GM18867 (cell line): ENCODE results near the gene FAM171A1.
A peak's percentile ranks its signal among the peaks of the same experiment; 100 is the strongest.

ENCODE experiments used
- ATAC-seq: cut with Tn5 transposase; IDR thresholded peaks from one replicate; pipeline ENCODE4 v1.9.1; 2021; ENCODE audit warnings: mild to moderate bottlenecking, moderate library complexity; ENCODE audit not compliant: unreplicated experiment

The FAM171A1 gene

DNA sequence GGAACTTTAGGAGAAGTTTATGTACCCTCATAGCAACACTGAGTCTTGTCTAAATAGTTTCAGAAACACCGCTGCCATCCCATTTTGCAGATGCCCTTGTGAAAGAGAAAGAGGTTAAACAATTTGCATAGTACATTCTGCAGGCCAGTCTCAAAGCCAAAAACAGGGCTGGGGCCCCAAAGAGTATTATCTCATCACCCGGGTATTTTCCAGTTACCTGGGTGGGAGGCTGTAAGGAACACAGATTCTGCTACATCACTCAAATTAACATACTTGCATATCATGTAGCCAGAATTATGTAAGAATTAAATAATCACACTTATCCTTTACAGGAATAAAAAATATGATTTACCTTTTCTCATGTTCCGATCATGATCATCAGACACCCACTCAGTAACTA, 3.1 kb upstream of the FAM171A1 start:
- ATAC-seq, result peak; percentile 74

DNA sequence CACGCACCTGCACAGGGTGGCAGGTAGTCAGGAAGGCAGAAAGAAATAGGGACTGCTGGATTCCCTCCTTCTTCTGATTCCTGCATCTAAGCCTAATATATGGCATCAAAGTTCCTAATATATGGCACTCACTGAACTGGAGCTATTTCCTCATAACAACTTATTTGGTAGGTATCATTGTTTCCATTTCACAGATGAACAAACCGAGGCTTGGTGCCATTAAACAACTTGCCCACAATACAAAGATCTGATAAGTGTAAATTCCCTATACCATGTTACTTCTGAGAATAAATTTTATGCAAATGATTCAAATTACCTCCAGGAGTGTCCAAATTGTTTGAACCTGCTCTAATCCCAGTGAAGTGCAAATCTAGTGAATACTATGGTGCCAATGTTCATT, 2.1 kb upstream of the FAM171A1 start:
- ATAC-seq, result no peak

GRCh38 chr10:15370212-15370855, 755 bp downstream of the FAM171A1 start:
- peak; percentile 20 for ATAC-seq

DNA sequence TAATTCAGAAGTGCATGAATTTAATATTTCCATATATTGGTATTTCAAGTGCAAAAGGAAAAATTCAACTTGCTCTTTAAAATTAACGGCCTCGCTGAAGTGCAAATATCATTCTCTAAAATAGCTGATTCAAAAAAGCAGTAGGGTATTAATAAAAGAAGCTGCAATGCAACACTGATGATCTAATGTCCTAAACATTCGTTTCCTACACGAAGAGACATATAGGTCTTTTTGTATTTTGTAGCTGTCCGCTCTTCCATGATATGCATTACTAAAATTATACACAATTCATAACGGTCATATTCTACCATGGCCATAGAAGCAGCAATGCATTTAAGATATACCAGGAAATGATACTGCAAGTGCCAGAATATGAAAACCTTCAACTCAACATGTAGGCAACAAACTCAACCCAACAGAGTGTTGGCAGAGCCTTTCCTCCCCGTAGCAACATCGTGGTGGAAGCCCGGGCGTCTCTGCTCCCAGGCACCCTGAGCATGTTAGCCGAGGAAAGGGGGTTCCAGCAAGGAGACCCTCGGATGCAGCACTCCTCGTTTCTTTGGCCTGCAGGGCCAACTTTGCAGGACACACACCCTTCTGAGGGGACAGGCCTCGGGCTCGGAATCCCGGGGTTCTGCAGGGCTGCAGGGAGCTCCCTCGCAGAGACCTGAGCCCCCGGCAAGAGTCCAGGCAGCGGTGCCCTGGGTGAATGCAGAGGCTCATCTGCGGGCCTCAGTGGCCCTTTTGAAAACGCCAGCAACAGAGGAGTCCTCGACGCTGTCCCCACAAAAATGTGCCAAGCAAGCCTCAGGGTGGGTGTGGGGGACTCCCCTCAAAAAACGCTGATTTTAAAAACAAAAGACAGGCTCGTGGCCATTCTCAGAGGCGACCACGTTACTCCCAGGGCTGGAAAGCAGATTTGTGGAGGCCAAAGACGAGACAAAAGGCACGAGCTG, 1.6 kb downstream of the FAM171A1 start:
- no peak for ATAC-seq

DNA sequence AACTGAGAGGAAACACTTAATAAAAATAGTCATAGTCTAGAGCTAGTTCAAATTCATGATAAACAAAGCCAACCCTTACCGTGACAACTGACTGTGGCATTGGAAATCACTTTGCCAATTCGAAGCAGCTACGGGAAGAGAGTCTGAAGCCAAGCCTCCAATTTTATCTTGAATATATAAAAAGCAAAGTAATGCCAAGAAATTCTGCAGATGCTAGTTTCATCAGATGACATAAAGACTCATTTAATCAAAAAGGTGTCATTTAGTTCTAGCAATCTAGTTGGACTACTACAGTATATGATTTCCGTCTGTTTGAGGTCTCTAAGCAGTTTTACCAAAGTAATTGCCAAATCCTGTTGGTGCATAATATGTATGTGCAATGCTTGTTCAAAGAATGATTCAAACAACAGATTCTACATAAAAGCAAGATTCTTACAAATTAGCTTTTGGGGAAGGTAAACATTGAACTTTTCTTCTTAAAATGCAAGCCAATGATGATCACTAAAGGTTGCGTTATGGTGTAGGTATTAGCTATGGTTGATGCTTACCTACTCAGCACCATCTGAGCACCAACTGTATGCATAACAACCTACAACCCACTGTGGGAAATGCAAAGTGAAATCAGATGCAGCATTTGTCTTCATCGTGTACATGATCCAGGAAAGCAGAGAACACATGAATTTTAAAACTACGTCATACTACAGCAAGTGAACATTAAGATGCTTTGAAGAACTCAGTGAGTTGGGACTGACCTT, 2.8 kb downstream of the FAM171A1 start:
- no peak for ATAC-seq

GRCh38 chr10:15367296-15368085, 3.6 kb downstream of the FAM171A1 start:
- ATAC-seq, result no peak

DNA sequence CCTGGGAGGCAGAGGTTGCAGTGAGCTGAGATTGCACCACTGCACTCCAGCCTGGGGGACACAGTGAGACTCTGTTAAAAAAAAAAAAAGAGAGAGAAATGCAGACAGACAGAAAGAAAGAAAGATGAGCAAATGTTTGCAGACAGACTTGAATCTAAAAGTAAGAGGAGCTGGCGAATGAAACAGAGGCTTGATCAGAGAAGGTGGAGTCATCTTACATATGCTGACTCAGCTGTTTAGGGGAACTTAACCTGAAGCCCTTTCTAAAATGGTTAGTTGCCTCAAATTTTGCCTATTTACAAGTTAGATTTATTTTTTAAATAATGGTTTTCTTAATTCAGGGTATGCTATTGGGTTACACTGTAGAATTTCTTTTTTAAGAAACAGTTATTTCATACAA, 5.4 kb downstream of the FAM171A1 start:
- ATAC-seq, result no peak

- ATAC-seq, result no peak
These were observed 7.1 kb downstream of the FAM171A1 start for GRCh38 chr10:15364001-15364400.

DNA sequence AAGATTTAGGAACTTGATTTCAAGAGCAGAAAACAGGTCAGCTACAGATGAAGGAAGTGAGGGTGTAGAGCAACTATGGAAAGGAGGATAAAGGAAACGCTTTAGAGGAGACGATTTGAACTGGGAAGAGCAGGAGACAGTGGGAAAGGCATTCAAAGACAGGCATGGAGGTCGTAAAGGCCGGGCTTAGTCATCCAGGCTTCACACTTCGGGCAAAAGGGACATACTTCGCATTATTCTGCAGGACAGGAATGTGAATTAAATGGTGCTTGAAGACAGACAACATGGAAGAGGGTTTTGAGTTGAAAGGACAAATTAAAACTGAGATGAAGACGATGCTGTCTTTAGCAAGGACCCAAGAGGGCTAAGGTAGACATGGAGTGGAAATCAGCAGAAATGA, 8.1 kb downstream of the FAM171A1 start:
- ATAC-seq, result no peak

- ATAC-seq, result no peak
These were observed 10.0 kb downstream of the FAM171A1 start for GRCh38 chr10:15361131-15361530.

DNA sequence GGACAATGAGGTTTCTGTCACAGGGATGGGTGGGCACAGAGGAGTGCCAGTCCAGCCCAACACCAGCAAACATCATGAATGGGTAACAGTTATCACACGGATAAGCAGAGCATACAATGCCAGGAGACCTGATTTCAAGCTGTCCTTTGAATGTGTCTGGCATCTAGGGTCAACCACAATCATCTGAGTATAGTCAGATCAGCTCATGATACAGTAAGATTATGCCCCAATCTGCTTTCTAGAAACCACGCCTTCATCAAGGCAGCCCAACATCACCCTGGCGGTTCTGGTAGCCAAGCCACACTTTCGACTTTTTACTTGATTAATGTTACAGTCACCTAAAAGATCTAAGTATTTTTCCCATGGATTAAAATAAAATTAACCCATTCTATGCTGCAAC, 10.5 kb downstream of the FAM171A1 start:
- ATAC-seq, result no peak

DNA sequence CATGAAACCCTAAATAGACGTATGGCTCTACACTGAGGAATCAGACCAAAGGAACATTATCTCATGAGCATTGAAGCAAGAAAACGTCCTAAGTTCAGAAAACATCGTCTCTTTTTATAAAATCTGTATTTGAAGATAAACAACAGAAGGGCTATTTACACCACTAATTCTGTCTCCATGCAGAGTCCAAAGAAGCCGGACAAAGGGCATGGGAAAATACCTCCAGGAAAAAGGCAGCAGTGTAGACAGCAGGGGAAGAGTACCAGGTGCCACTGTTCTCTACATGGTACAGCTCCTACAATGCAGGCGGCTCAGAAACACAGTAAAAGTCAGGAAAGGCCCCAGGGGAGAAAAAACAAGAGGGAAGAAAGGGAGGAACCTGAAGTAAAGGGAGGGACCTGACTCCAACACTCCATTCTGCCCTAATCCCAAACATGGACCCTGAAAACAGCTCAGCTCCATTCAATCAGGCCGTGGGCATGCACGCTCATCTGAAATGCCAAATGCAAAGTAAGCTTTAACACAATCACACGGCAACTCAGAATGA, 17.5 kb downstream of the FAM171A1 start:
- ATAC-seq, result no peak

- ATAC-seq, result no peak
These were observed 18.3 kb downstream of the FAM171A1 start for GRCh38 chr10:15352836-15353235.

DNA sequence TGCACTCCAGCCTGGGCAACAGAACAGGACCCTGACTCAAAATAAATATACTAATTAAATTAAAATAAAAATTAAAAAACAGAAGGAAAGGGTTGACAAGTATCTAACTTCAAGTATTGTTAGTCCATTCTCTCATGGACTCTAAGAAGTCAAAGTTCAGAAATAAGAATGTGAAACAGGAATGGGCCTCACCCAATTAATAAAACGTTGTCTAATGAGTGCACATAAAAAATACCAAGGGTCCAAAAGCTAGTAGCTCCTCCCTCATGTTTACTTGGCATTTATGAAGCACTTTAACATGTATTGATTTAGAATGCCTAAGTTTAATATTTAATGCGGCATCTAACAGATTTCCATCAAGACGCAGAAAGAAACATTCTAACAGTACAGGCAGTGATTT, 18.9 kb downstream of the FAM171A1 start:
- ATAC-seq, result no peak

- ATAC-seq, result no peak
These were observed 19.8 kb downstream of the FAM171A1 start for GRCh38 chr10:15351099-15351820.

DNA sequence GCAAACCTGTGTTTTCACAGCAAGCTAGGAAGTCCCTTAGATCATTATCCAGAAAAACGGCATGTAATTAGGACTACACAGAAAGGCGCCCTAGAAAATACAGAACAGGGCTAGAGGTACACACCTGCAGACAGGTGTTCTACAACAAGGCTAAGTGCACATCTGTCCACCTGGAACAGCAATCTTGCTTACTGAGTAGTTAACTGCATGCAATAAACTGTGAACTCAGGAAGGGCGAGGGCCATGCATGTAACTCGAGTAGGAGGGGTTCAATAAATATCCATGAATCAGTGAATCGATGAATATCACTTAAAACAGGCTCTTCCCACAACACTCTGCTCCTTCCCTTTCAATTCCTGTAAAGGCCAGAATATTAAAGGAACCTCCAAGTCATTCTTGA, 22.0 kb downstream of the FAM171A1 start:
- ATAC-seq, result no peak

DNA sequence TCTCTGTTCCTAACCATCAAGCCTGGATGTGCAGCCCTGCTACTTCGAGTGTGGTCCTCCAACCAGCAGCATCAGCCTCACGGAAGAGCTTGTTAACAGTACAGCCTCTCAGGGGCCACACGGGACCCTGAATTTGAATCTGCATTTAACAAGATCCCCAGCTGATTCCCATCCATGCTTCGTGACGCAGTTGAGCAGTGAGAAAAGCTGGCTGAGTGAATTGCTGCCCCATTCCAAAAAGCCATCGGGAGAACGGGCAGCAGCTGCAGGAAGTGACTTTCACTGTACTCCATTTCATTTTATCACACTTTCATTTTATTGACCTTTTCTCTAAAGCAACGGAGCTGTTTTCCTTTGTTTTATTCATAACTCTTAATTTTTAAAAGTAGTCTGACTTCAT, 22.5 kb downstream of the FAM171A1 start:
- ATAC-seq, result no peak

- ATAC-seq, result no peak
These were observed 23.9 kb downstream of the FAM171A1 start for GRCh38 chr10:15347150-15347549.

- no peak for ATAC-seq
These were observed 24.5 kb downstream of the FAM171A1 start for GRCh38 chr10:15346440-15347141.
